HEK293 (cell line): Measurements from ENCODE around the gene SERPINE3.

Experiments
- CTCF ChIA-PET: fragments of 350-600 bp; formaldehyde crosslinking; extraction: SDS; loops from one replicate; lab custom pipeline; 2021; ENCODE audit warnings: antibody characterized with exemption; lab: Yijun Ruan, JAX
- POLR2A ChIA-PET: fragments of 300-600 bp; formaldehyde crosslinking; extraction: SDS; loops from one replicate; lab custom pipeline; 2020; ENCODE audit warnings: antibody characterized with exemption, inconsistent platforms; lab: Yijun Ruan, JAX
- H3K27ac ChIP-seq: fragments of 200-500 bp; sonication (Bioruptor generic); 2 replicates; pipeline ENCODE4 v1.5.1; 2014; ENCODE audit warnings: low read depth, low read length, control low read depth, inconsistent platforms; ENCODE audit errors: extremely low read depth
- H3K36me3 ChIP-seq, 2 experiments: fragments of 200-500 bp in 1 of 2; sonication (Bioruptor generic) in 1 of 2; 1 replicate in 1 of 2; 2 replicates in 1 of 2; pipeline ENCODE4 v1.5.1; 2014 to 2017; ENCODE audit warnings: inconsistent platforms in 2 of 2, low read length in 2 of 2; ENCODE audit not compliant: control insufficient read depth in 2 of 2, insufficient read depth in 1 of 2
- H3K4me1 ChIP-seq: fragments of 200-500 bp; sonication (Bioruptor generic); 2 replicates; pipeline ENCODE4 v1.5.1; 2014; ENCODE audit warnings: mild to moderate bottlenecking, low read length, inconsistent platforms; ENCODE audit not compliant: control insufficient read depth, insufficient read depth
- H3K4me3 ChIP-seq: 2 replicates; pipeline ENCODE4 v1.5.1; 2011; ENCODE audit warnings: low read depth, mild to moderate bottlenecking, control low read depth, low read length, moderate library complexity
- H3K9me3 ChIP-seq: fragments of 200-500 bp; sonication (Bioruptor generic); 2 replicates; pipeline ENCODE4 v1.5.1; 2014; ENCODE audit warnings: low read depth, low read length, inconsistent platforms; ENCODE audit not compliant: control insufficient read depth, insufficient read depth
- HOXA7 ChIP-seq: sonication (generic); formaldehyde crosslinking; IDR thresholded peaks from 2 replicates; pipeline ENCODE4 v1.8.1; 2022; ENCODE audit warnings: missing genetic modification reagents, borderline replicate concordance
- HOXD13 ChIP-seq: sonication (generic); formaldehyde crosslinking; IDR thresholded peaks from 2 replicates; pipeline ENCODE4 v1.8.0; 2022; ENCODE audit warnings: missing genetic modification reagents, borderline replicate concordance
- KLF9 ChIP-seq: fragments of 450-650 bp; formaldehyde crosslinking; IDR thresholded peaks from 2 replicates; pipeline ENCODE4 v1.5.1; 2016; ENCODE audit warnings: missing biosample characterization, missing genetic modification characterization, low read depth
- ZBTB26 ChIP-seq: fragments of 450-650 bp; formaldehyde crosslinking; optimal IDR thresholded peaks from 2 replicates; pipeline ENCODE3; 2016; ENCODE audit warnings: missing biosample characterization, mild to moderate bottlenecking, missing genetic modification characterization
- ZEB2 ChIP-seq: fragments of 450-650 bp; formaldehyde crosslinking; IDR thresholded peaks from 2 replicates; pipeline ENCODE4 v1.5.1; 2016; ENCODE audit warnings: missing biosample characterization, missing genetic modification characterization
- ZIC2 ChIP-seq: fragments of 450-650 bp; formaldehyde crosslinking; IDR thresholded peaks from 2 replicates; pipeline ENCODE4 v1.5.1; 2016; ENCODE audit warnings: missing biosample characterization, missing genetic modification characterization
- ZNF155 ChIP-seq: fragments of 450-650 bp; formaldehyde crosslinking; IDR thresholded peaks from 2 replicates; pipeline ENCODE4 v1.5.1; 2016; ENCODE audit warnings: missing biosample characterization, missing genetic modification characterization
- ZNF239 ChIP-seq: fragments of 450-650 bp; formaldehyde crosslinking; IDR thresholded peaks from 2 replicates; pipeline ENCODE4 v1.5.1; 2016; ENCODE audit warnings: missing biosample characterization, missing genetic modification characterization
- ZNF248 ChIP-seq: fragments of 450-650 bp; formaldehyde crosslinking; IDR thresholded peaks from 2 replicates; pipeline ENCODE4 v1.5.1; 2017; ENCODE audit warnings: missing biosample characterization, missing genetic modification characterization
- ZNF266 ChIP-seq: fragments of 450-650 bp; formaldehyde crosslinking; IDR thresholded peaks from 2 replicates; pipeline ENCODE4 v1.5.1; 2016; ENCODE audit warnings: missing biosample characterization, missing genetic modification characterization, low read depth
- ZNF302 ChIP-seq: fragments of 450-650 bp; formaldehyde crosslinking; IDR thresholded peaks from 2 replicates; pipeline ENCODE4 v1.5.1; 2016; ENCODE audit warnings: missing biosample characterization, missing genetic modification characterization, low read depth
- ZNF366 ChIP-seq: fragments of 450-650 bp; formaldehyde crosslinking; conservative IDR thresholded peaks from 2 replicates; pipeline ENCODE4 v1.5.1; 2016; ENCODE audit warnings: missing biosample characterization, missing genetic modification characterization
- ZNF510 ChIP-seq: fragments of 450-650 bp; formaldehyde crosslinking; IDR thresholded peaks from 2 replicates; pipeline ENCODE4 v1.5.1; 2018; ENCODE audit warnings: mild to moderate bottlenecking, missing genetic modification characterization, missing biosample characterization; ENCODE audit not compliant: insufficient replicate concordance
- ZNF513 ChIP-seq: fragments of 450-650 bp; IDR thresholded peaks from 2 replicates; pipeline ENCODE4 v1.5.1; 2018; ENCODE audit warnings: missing biosample characterization, missing genetic modification characterization
- ZNF654 ChIP-seq: fragments of 450-650 bp; formaldehyde crosslinking; IDR thresholded peaks from 2 replicates; pipeline ENCODE4 v1.5.1; 2016; ENCODE audit warnings: low read depth, missing biosample characterization, missing genetic modification characterization
- ZNF658 ChIP-seq: fragments of 450-650 bp; formaldehyde crosslinking; IDR thresholded peaks from 2 replicates; pipeline ENCODE4; 2016; ENCODE audit warnings: missing biosample characterization, missing genetic modification characterization
- ZNF701 ChIP-seq: fragments of 450-650 bp; formaldehyde crosslinking; IDR thresholded peaks from 2 replicates; pipeline ENCODE4 v1.5.1; 2016; ENCODE audit warnings: missing biosample characterization, missing genetic modification characterization
- ZNF707 ChIP-seq: fragments of 450-650 bp; formaldehyde crosslinking; IDR thresholded peaks from 2 replicates; pipeline ENCODE4 v1.5.1; 2016; ENCODE audit warnings: missing biosample characterization, missing genetic modification characterization
- ZNF792 ChIP-seq: fragments of 450-650 bp; formaldehyde crosslinking; IDR thresholded peaks from 2 replicates; pipeline ENCODE4 v1.5.1; 2016; ENCODE audit warnings: missing biosample characterization, missing genetic modification characterization
- ZNF830 ChIP-seq: fragments of 450-650 bp; IDR thresholded peaks from 2 replicates; pipeline ENCODE4 v1.5.0; 2018; ENCODE audit warnings: missing biosample characterization, missing genetic modification characterization, low read depth, mild to moderate bottlenecking, moderate library complexity
- ZNF843 ChIP-seq: fragments of 450-650 bp; formaldehyde crosslinking; IDR thresholded peaks from 2 replicates; pipeline ENCODE4 v1.5.1; 2016; ENCODE audit warnings: missing biosample characterization, missing genetic modification characterization
- ZSCAN5A ChIP-seq: fragments of 450-650 bp; formaldehyde crosslinking; IDR thresholded peaks from 2 replicates; pipeline ENCODE4 v1.5.1; 2016; ENCODE audit warnings: missing biosample characterization, missing genetic modification characterization
- TF ChIP-seq, protein P1 (sequence below): fragments of 450-650 bp; formaldehyde crosslinking; IDR thresholded peaks from 2 replicates; pipeline ENCODE4 v1.5.1; 2016; ENCODE audit warnings: missing biosample characterization, missing genetic modification characterization
- TF ChIP-seq, protein P2 (sequence below): fragments of 450-650 bp; formaldehyde crosslinking; IDR thresholded peaks from 2 replicates; pipeline ENCODE4 v1.5.1; 2016; ENCODE audit warnings: missing biosample characterization, missing genetic modification characterization
- TF ChIP-seq, protein P3 (sequence below): fragments of 450-650 bp; formaldehyde crosslinking; IDR thresholded peaks from 2 replicates; pipeline ENCODE4 v1.5.1; 2016; ENCODE audit warnings: missing biosample characterization, missing genetic modification characterization, borderline replicate concordance
- TF ChIP-seq, protein P4 (sequence below): fragments of 450-650 bp; formaldehyde crosslinking; IDR thresholded peaks from 2 replicates; pipeline ENCODE4 v1.5.1; 2016; ENCODE audit warnings: missing biosample characterization, missing genetic modification characterization, low read depth

Gene SERPINE3

DNA sequence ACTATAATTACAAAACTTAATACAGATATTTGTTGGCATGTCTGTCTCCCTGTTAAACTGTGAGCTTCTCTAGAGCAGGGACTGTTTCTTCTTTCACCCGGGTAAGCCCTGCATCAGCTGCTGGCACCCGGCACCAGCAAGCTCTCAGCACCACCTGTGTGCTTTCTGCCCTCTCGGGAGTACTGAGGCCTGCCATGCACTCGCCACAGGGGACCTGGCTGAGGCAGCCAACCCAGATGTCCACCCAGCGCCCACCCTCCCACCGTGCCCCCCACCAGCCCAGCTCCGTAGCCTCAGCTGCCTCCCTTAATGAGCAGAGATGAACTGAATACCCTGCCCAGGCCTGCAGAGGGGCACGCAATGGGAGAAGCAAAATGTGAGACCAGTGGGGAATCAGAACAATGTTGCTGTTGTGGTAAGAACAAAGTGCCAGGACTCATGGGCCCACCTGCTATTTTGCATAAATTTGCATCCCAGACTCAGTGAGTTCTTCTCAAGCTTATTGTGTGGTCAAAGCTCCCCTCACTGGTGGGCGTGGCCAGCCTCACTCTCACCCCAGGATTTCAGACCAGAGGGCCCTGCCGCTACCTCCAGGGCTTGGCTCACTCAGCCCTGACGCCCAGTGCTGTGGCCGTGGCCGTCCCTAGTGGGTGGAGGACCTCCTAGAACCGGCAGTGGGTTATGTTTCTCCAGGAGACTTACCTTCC, 14.6 kb upstream of the SERPINE3 start:
- no peak for TF ChIP-seq ZBTB26 (tag by site-specific recombination)
- TF ChIP-seq HOXD13 (CRISPR knock-in tag): no peak
- TF ChIP-seq, protein P1, sequence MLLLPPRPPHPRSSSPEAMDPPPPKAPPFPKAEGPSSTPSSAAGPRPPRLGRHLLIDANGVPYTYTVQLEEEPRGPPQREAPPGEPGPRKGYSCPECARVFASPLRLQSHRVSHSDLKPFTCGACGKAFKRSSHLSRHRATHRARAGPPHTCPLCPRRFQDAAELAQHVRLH (tag by site-specific recombination): no peak
- TF ChIP-seq ZNF366 (tag by site-specific recombination): no peak
- TF ChIP-seq ZNF707: no peak
- TF ChIP-seq ZNF654 (tag by site-specific recombination): no peak
- TF ChIP-seq, protein P2, sequence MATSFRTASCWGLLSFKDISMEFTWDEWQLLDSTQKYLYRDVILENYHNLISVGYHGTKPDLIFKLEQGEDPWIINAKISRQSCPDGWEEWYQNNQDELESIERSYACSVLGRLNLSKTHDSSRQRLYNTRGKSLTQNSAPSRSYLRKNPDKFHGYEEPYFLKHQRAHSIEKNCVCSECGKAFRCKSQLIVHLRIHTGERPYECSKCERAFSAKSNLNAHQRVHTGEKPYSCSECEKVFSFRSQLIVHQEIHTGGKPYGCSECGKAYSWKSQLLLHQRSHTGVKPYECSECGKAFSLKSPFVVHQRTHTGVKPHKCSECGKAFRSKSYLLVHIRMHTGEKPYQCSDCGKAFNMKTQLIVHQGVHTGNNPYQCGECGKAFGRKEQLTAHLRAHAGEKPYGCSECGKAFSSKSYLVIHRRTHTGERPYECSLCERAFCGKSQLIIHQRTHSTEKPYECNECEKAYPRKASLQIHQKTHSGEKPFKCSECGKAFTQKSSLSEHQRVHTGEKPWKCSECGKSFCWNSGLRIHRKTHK (tag by site-specific recombination): no peak
- no peak for TF ChIP-seq ZEB2
- TF ChIP-seq, protein P3, sequence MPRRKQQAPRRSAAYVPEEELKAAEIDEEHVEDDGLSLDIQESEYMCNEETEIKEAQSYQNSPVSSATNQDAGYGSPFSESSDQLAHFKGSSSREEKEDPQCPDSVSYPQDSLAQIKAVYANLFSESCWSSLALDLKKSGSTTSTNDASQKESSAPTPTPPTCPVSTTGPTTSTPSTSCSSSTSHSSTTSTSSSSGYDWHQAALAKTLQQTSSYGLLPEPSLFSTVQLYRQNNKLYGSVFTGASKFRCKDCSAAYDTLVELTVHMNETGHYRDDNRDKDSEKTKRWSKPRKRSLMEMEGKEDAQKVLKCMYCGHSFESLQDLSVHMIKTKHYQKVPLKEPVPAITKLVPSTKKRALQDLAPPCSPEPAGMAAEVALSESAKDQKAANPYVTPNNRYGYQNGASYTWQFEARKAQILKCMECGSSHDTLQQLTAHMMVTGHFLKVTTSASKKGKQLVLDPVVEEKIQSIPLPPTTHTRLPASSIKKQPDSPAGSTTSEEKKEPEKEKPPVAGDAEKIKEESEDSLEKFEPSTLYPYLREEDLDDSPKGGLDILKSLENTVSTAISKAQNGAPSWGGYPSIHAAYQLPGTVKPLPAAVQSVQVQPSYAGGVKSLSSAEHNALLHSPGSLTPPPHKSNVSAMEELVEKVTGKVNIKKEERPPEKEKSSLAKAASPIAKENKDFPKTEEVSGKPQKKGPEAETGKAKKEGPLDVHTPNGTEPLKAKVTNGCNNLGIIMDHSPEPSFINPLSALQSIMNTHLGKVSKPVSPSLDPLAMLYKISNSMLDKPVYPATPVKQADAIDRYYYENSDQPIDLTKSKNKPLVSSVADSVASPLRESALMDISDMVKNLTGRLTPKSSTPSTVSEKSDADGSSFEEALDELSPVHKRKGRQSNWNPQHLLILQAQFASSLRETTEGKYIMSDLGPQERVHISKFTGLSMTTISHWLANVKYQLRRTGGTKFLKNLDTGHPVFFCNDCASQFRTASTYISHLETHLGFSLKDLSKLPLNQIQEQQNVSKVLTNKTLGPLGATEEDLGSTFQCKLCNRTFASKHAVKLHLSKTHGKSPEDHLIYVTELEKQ (tag by site-specific recombination): no peak
- no peak for TF ChIP-seq ZNF843
- no peak for TF ChIP-seq ZIC2
- no peak for TF ChIP-seq ZNF658 (tag by site-specific recombination)
- TF ChIP-seq ZNF155 (tag by site-specific recombination): no peak
- TF ChIP-seq ZNF792 (tag by site-specific recombination): no peak
- TF ChIP-seq ZNF830: no peak
- H3K4me3 ChIP-seq: no peak overlapping the region
- ChIA-PET POLR2A (no interaction called here), CTCF (no interaction called here)
- H3K27ac ChIP-seq: no peak overlapping the region
- no peaks in the 10 kb centered on the region for H3K4me1 ChIP-seq
- no peaks in the 10 kb centered on the region for H3K36me3 ChIP-seq
- no peaks in the 10 kb centered on the region for H3K9me3 ChIP-seq

DNA sequence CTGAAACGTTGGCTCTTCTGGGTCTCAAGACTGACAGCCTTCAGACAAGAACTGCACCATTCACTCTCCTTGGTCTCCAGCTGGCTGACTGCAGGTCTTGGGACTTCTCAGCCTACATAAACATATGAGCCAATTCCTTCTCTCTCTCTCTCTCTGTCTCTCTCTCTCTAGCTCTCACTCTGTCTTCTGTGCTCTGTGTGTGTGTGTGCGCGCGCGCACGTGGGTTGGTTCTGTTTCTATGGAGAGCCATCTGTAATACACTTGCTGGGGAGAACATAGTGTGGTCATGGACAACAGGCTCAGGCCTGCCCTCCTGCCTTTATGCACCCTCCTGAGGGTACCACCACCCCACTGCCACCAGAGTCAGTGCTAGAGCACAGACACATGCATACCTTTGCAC, 13.7 kb upstream of the SERPINE3 start:
- Histone ChIP-seq H3K36me3 (no peaks in the 10 kb centered on the region), H3K9me3 (no peaks in the 10 kb centered on the region), H3K27ac (no peak overlapping the region), H3K4me3 (no peak overlapping the region), H3K4me1 (no peaks in the 10 kb centered on the region)
- ChIA-PET CTCF (no interaction called here), POLR2A (no interaction called here)
- TF ChIP-seq ZSCAN5A (tag by site-specific recombination): no peak
- no peak for TF ChIP-seq ZNF239 (tag by site-specific recombination)
- no peak for TF ChIP-seq HOXA7
- no peak for TF ChIP-seq ZNF701 (tag by site-specific recombination)
- TF ChIP-seq, protein P4, sequence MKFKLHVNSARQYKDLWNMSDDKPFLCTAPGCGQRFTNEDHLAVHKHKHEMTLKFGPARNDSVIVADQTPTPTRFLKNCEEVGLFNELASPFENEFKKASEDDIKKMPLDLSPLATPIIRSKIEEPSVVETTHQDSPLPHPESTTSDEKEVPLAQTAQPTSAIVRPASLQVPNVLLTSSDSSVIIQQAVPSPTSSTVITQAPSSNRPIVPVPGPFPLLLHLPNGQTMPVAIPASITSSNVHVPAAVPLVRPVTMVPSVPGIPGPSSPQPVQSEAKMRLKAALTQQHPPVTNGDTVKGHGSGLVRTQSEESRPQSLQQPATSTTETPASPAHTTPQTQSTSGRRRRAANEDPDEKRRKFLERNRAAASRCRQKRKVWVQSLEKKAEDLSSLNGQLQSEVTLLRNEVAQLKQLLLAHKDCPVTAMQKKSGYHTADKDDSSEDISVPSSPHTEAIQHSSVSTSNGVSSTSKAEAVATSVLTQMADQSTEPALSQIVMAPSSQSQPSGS (tag by site-specific recombination): no peak
- TF ChIP-seq KLF9 (tag by site-specific recombination): no peak
- TF ChIP-seq ZNF248 (tag by site-specific recombination): no peak
- TF ChIP-seq ZNF513: no peak
- no peak for TF ChIP-seq ZNF302 (tag by site-specific recombination)
- no peak for TF ChIP-seq ZNF510 (tag by site-specific recombination)
- no peak for TF ChIP-seq ZNF266 (tag by site-specific recombination)
